NCI-H226 (cell line): ENCODE measurements around the gene CHCHD3.

Source experiments
- DNase-seq: peaks from one replicate; pipeline ENCODE4 v3.0.0-alpha.2; 2015

Gene CHCHD3

DNA sequence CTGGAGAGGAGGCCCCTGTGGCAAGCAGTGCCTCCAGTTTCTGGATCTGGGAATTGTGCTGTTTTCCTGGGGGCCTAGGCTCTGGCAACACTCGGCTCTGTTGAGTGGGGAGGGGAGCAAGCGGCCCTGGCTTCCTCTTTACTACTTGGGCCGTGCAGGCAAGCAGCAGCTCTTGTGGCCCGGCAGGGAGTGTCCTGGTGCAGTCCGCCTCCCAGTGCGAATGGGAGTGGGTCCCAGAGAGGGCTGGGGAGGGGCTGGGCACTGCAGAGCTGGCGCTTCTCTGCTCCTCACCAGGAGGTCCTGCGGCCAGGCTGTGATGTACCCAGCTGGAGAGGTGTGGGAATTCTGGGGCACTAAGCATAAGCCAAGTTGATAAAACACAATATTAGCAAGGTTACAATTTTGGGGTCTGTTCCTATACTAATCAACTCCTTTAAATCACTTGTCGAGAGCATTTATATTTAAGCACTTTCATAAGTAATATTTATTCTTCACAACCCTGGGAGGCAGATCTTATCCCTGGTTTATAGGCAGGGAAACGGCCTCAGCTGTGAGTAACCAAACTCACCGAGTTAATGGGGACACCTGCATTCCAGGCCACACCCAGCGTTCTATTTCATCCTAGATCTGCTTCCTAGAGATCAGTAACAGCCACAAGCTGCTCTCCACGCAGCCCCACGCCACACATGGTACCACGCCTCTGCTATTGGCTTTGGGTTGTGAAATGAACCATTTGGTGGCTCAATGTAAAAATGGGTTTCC lies 322.2 kb downstream of the CHCHD3 start:
- DNase-seq: no peak

DNA sequence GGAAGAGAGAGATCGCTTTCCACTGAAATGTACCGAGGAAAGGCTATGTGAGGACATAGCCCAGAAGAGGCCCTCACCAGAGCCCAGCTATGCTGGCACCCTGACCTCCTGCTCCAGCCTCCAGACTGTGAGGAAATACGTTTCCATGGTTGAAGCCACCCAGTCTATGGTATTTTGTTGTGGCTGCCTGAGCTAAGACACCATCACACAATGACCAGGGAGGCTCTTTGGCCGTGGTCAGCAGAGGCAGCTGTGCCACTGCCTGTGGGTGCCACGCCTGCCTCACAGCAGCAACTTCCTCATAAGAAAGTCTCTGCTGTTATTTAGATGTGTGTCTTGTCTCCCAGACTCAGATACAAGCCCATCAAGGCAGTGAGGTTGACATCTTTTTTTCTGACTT lies 322.9 kb downstream of the CHCHD3 start:
- no peak for DNase-seq

DNA sequence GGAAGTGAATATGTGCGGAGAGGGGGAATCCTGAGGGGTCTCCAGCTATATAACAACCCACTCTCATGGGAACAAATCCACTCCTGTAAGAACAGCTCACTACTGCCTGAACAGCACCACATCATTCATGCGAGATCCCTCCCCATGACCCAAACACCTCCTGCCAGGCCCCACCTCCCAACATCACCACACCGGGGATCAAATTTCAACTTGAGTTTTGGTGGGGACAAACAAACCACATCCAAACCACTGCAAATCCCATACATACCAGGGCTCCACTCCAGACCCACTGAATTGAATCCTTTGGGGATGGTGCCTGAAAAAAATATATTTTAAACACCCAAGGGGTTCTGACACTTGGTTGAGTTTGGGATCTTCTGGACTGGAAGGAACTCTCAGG lies 324.1 kb downstream of the CHCHD3 start:
- no peak for DNase-seq

DNA sequence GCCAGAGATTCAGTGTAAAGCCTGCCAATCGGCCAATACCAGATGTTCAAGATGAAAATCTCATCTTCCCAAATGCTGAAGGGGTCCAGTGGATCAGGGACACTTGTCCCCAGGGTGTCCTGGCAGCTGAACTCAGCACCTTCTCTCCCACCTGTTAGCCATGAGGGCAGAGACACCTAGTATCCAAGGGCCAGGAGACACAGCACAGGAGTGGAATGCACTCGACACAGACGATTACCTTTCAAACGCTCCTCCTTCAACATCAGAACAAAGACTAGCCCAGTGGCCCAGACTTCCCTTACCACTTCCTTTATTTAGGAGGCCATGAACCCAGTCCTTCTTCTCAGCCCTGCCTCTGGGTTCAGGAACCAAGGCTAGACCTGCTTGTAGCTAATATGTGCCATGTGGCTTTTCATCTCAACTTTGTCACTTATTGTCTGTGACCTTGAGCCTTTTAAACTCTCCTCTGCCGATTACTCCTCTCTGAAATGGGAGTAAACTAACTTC lies 325.4 kb downstream of the CHCHD3 start:
- DNase-seq: no peak

DNA sequence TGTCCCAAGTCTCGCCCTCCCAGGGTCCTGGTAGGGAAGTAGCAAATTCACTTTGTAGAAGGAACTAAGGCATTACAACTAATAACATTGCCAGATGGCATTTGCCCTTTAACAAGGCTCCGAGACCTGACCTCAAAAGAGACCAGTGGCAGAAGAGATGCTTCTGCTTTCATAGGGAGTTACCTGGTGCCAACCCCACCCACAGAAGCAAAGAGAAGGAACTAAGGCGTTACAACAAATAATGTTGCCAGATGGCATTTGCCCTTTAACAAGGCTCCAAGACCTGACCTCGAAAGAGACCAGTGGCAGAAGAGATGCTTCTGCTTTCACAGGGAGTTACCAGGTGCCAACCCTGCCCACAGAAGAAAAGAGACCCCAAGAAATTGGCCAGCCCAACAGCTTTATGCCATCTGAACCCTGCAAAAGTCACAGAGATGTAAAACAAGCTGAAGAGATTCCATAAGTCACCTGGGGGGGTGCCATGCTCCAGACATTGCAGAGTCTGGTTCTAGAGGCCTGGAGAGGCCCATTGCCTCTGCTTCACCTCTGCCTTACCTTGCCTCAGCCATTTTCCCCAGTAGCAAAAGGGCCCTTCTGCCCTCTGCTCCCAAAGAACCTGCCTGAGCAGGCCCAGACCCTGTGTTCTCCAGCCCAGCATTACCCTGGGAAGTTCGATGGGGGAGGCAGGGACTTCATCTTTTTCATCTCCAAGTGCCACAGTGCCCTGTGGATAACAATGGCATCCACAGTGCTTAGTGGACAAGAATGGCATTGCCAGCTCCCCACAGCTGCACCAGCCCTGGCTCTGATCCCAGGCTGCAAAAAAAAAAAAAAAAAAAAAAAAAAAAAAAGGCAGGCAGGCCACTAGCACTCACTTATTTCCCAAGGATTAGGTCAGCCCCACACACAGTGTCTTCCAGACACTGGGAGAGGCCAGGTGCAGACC lies 326.1 kb downstream of the CHCHD3 start:
- no peak for DNase-seq

DNA sequence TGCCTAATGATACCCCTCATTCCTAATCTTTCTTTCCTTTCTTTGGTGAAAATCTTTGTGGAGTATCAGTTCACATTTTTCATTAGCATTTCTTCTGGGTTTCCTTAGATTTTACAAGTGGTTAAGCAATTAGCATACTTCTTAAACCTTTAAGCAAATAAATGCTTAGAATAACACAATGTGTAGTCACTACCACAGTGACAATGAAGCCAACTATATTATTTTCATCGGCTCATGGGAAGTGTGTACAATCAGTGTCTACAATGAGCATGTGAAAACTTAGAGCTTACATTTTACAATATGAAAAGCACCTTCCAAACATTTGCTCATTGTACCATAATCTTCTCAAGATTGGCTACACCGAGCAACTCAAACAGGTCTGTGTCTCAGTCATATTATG lies 329.5 kb downstream of the CHCHD3 start:
- DNase-seq: no peak

DNA sequence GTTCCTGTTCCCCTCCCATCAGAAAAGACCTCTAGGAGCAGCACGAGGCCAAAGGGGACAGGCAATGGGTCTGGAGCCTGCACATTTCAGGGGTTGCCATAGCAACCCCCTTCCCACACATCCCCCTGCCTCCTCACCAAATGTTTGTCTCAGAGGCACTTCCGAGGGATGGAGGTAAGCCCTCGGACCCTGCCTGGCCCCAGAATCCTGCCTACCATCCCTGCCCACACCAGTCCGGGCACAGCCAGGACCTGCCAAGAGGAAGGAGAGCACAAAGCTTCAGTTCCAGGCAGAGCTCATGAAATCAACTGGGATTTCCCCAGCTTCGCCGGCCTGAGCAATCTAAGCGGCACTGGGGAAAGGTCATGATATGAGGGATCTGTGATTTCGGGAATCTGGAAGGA lies 330.6 kb downstream of the CHCHD3 start:
- DNase-seq: no peak

DNA sequence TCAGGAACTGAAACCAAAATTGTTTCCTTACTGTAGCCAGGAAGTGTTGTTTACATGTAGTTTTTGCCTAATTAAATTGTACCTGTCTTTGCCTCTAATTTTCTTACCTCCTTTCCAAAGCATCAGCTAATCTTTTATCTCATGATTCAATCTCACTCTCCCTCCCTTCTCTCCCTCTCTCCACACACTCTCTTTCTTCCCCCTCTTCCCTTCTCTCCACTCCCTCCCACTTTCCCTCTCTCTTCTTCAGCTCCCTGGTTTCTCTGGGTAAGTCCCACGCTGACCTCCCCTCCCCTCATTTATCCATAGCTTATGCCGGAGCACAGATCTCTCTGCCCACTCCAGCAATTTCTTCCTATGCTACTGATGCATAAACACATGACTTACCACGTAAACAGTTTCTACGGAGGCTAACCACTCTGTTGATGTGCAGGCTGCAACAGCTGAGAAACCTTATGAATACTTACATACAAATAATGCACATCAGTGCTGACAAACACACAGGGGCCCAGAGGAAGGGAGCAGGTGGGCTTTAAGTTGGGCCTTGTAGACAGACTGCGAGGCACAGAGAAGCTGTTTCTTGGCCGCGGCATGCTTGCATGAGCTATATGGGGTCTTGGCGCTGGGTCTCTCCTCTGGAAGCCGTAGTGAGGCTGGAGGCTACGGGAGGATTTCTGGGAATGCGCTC lies 331.2 kb downstream of the CHCHD3 start:
- no peak for DNase-seq

DNA sequence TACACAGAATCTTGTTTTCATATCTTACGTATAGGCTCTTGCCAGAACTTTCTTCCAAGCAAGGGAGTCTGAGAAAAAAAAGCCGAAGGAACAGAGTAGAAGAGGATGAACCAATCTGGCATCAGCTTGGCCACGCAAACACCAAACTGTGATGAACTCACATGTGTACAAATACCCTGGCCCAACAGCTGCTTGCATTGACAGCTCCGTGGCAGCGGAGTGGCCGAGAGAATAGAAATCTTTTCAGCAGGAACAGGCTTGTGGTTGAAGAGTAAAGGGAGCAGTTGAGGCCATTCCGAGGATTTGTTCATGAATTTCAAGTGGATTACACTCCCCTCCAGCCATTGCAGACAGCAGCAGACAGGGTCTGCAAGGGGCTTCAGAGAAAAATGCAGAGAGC lies 331.8 kb downstream of the CHCHD3 start:
- no peak for DNase-seq

DNA sequence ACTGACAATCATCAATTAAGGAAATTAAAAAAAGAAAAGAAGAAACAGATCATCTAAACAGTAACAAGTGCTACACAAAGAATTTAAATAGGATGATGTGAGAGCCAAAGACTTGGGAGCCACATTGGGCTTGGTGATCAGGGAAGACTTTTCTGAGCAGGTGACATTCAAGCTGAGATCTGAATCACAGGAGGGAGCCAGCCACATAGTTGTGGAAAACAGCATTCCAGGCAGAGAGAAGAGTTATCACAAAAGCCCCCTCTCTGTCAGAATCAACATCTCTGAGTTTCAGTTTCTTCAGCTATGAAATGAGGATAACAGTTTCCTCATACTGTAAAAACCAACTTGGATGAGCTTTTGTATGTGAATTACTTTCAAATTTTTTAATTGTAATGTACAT lies 336.4 kb downstream of the CHCHD3 start:
- no peak for DNase-seq

DNA sequence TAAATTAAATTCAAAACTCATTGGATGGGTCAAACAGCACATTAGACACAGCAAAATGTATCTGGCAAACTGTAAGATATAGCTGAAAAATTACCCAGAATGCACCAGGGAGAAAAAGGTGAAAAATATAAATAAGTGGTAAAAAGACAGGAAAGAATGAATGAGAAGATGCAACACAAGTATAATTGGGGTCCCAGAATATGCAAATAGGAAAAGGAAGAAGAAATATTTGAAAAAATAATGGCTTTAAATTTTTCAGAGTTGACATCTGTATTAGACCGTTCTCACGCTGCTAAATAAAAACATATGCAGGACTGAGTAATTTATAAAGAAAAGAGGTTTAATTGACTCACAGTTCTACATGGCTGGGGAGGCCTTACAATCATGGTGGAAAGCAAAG lies 337.9 kb downstream of the CHCHD3 start:
- DNase-seq: no peak

DNA sequence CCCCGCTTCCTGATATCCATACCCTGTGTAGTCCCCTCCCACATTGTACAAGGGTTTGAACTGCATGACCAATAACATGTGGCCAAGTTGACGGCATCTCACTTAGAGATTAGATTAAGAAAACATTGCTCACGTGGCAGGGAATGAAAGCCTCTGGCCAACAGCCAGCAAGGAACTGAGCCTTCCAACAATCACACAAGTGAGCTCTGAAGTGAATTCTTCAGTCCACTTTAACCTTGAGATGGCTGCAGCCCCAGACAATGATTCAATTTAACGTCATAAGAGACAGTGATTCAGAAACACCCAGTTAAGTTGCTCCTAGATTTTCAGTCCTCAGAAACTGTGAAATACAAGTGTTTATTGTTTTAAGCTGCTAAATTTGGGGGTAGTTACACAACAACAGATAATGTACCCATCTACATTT lies 339.7 kb downstream of the CHCHD3 start:
- peak; percentile 91 for DNase-seq

DNA sequence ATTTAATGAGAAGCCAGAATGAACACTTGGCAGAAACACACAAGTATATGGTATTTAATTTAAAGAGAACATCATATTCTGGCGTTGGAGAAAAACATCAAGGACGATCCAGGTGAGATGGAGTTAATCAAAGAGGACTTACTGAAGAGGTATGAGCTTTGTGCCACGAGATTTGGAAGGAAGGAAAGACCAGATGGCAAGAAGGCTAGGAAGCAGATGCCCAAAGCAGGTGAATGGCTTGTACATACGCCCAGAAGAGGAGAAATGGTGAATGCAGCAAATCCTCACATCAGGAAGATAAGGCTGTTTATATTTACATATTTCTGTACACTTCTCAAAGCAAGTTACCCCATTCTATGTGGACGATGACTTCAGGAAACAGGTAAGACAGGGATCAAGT lies 341.7 kb downstream of the CHCHD3 start:
- no peak for DNase-seq

DNA sequence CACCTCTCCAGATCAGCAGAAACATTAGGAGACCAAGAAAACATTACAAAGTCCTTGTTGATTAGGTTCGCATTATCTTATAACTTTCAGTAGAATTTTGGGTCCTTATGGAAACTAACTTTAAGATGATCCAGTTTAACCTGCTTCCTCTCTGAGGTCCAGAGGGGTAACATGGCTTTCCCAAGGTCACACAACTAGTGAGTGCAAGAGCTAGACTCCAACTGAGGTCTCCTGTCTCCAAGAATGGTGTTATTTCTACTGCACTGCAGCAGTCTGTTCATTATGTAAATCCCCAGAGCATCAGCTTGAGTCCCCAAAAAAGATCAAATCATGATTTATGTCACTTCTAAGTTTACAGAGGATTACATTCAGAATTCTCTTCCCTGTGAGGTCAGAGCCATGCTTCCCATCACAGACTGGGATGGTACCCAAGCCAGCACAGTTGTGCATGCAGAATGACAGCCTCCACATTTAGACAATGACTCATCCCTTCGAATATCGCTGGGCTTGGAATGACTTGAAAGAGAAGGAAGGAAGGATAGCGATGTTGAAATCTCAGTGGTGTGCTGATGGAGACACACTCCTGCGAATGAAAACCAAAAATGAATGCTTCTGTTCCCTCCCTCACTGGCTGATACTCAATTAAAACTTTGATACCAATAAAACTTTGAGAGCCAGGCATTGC lies 342.5 kb downstream of the CHCHD3 start:
- peak; percentile 85 for DNase-seq

DNA sequence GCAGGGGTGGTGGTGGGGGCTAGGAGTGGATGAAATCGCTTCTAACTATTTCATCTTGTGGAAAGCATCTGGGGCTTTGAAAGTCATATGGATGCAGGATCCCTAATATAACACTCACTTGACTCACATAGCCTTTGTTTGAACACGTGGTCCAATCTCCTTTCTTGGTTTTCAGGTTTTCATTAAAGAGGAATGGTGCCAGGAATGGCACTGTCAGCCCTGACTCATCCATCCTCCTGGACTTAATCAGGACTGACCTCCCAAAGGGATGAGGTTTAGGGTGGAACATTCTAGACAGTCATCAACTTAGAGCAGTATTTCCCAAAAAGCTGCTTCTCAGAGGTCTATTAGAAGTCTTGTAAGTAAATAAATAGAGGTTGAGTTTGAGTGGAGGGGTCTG lies 343.6 kb downstream of the CHCHD3 start:
- DNase-seq: peak; percentile 79

DNA sequence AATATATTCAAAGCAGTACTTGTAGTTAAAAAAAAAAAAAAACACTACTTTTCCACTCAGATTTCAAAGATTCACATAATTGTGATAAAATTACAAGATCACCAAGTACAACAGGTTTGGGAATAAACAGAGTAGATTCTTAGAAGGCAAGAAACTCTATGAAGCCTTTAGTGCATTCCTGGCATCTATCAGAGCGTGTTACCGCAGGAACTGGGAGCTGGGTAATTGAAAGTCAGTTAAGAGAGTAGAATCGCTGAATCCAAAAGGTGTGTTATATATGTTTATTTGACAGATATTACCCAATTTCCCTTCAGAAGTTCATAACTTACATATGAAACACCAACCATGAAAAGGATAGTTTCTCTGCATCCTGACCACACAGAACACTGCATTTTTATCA lies 346.4 kb downstream of the CHCHD3 start:
- DNase-seq: no peak
